ENCODE data around the gene NXN.
A peak's percentile ranks its signal among the peaks of the same experiment; 100 is the strongest.
"Not testable (repeated sequence)": the region's sequence is repeated elsewhere in the genome, so short reads cannot be mapped to it uniquely, and the experiment has no call there.

The NXN gene

GRCh38 chr17:773467-774312, 205.9 kb downstream of the NXN start:
- no peak for DNase-seq (ENCODE audit: low spot score)

- no peak for DNase-seq (ENCODE audit: low spot score)
Measured at GRCh38 chr17:773016-773415, 206.6 kb downstream of the NXN start.

GRCh38 chr17:767076-767475, 212.5 kb downstream of the NXN start:
- no peak for DNase-seq (ENCODE audit: low spot score)

- no peak for DNase-seq (ENCODE audit: low spot score)
Measured at GRCh38 chr17:760371-760770, 219.2 kb downstream of the NXN start.

- DNase-seq (ENCODE audit: low spot score) = no peak
Measured at GRCh38 chr17:759964-760363, 219.6 kb downstream of the NXN start.

- DNase-seq (ENCODE audit: low spot score) = not testable (repeated sequence)
Measured at GRCh38 chr17:756010-756567, 223.5 kb downstream of the NXN start.

GRCh38 chr17:755319-755961, 224.1 kb downstream of the NXN start:
- DNase-seq (ENCODE audit: low spot score) = not testable (repeated sequence)

- no peak for DNase-seq (ENCODE audit: low spot score)
Measured at GRCh38 chr17:753418-753817, 226.2 kb downstream of the NXN start.

- DNase-seq (ENCODE audit: low spot score) = peak; percentile 56
Measured at GRCh38 chr17:752620-753219, 226.9 kb downstream of the NXN start.

- DNase-seq (ENCODE audit: low spot score) = peak; percentile 99
Measured at GRCh38 chr17:752002-752619, 227.5 kb downstream of the NXN start, which contains the start of gene GEMIN4. Gene GEMIN4 (minus strand): TSS chr17:752264. CDS start chr17:752142, 122 bp downstream.

- peak; percentile 29 for DNase-seq (ENCODE audit: low spot score)
Measured at GRCh38 chr17:751269-752001, 228.1 kb downstream of the NXN start.

- no peak for DNase-seq (ENCODE audit: low spot score)
Measured at GRCh38 chr17:750431-751037, 229.0 kb downstream of the NXN start.

GRCh38 chr17:749359-749758, 230.2 kb downstream of the NXN start:
- not testable (repeated sequence) for DNase-seq (ENCODE audit: low spot score)

Measured in iPS-NIHi11 (cell line).